HEK293T (cell line): ENCODE results near the gene ECI2.

ENCODE experiments used
- ARNT ChIP-seq: fragments of 450-650 bp; IDR thresholded peaks from 2 replicates; pipeline ENCODE4 v1.6.1; 2017; ENCODE audit warnings: mild to moderate bottlenecking
- BHLHE40 ChIP-seq: fragments of 450-650 bp; IDR thresholded peaks from 2 replicates; pipeline ENCODE4 v1.6.1; 2016; ENCODE audit warnings: mild to moderate bottlenecking, moderate library complexity, borderline replicate concordance
- CTBP1 ChIP-seq: fragments of 450-650 bp; IDR thresholded peaks from 2 replicates; pipeline ENCODE4 v1.6.1; 2016; ENCODE audit warnings: borderline replicate concordance
- ELF4 ChIP-seq: fragments of 450-650 bp; IDR thresholded peaks from 2 replicates; pipeline ENCODE4 v1.6.1; 2017; ENCODE audit warnings: antibody characterized with exemption
- FOXA1 ChIP-seq: fragments of 450-650 bp; IDR thresholded peaks from 2 replicates; pipeline ENCODE4 v1.6.1; 2016; ENCODE audit warnings: mild to moderate bottlenecking
- FOXK2 ChIP-seq: fragments of 450-650 bp; IDR thresholded peaks from 2 replicates; pipeline ENCODE4 v1.6.1; 2016; ENCODE audit warnings: mild to moderate bottlenecking
- FOXM1 ChIP-seq: fragments of 450-650 bp; IDR thresholded peaks from 2 replicates; pipeline ENCODE4 v1.6.1; 2017; ENCODE audit warnings: mild to moderate bottlenecking, borderline replicate concordance
- HDGF ChIP-seq: fragments of 450-650 bp; IDR thresholded peaks from 2 replicates; pipeline ENCODE4 v1.6.1; 2017; ENCODE audit warnings: antibody characterized with exemption, borderline replicate concordance
- SP1 ChIP-seq: fragments of 450-650 bp; IDR thresholded peaks from 2 replicates; pipeline ENCODE4 v1.6.1; 2017
- TARDBP ChIP-seq: fragments of 450-650 bp; IDR thresholded peaks from 2 replicates; pipeline ENCODE4 v1.6.1; 2016
- ZNF384 ChIP-seq: fragments of 450-650 bp; IDR thresholded peaks from 2 replicates; pipeline ENCODE4 v1.6.1; 2016
- TF ChIP-seq, protein P1 (sequence below): fragments of 450-650 bp; IDR thresholded peaks from 2 replicates; pipeline ENCODE4 v1.6.1; 2016

DNA sequence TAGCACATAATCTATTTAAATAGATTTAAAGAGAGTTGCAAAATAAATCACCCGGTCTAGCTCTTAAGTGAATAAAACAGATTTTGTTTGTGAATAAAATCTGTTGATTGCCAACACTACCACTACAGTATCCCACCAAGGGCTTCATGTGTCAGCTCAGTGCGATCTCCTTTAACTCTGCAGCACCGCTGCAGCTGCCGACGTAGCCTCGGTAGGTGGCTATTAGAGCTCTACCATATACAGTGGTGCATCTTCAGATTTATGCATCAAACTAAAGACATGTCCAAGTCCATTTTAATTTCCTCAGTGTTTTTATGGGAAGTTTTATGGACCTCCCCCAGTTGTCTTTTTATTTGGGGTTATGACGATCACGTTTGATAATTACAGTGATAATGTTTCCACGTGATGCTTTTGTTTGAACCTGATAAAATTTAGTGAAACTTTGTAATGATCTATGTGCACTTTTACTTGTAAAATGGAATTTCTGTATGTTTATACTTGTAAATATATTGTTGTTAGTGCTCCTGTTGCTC is 26.7 kb downstream of the ECI2 start:
- no peak for TF ChIP-seq CTBP1
- TF ChIP-seq ELF4 = no peak
- TF ChIP-seq FOXA1 = no peak
- no peak for TF ChIP-seq FOXM1
- no peak for TF ChIP-seq FOXK2
- no peak for TF ChIP-seq BHLHE40
- no peak for TF ChIP-seq SP1
- TF ChIP-seq, protein P1, sequence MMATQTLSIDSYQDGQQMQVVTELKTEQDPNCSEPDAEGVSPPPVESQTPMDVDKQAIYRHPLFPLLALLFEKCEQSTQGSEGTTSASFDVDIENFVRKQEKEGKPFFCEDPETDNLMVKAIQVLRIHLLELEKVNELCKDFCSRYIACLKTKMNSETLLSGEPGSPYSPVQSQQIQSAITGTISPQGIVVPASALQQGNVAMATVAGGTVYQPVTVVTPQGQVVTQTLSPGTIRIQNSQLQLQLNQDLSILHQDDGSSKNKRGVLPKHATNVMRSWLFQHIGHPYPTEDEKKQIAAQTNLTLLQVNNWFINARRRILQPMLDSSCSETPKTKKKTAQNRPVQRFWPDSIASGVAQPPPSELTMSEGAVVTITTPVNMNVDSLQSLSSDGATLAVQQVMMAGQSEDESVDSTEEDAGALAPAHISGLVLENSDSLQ = no peak
- no peak for TF ChIP-seq TARDBP
- no peak for TF ChIP-seq HDGF
- no peak for TF ChIP-seq ZNF384
- TF ChIP-seq ARNT = no peak
